T-helper 17 cell (primary cell): ENCODE results near the gene IZUMO4. TPM values are rescaled to one million over a fixed set of nuclear protein-coding genes. Genes with fewer than 3 reads are reported as not detected.
"Not testable (repeated sequence)": the region's sequence is repeated elsewhere in the genome, so short reads cannot be mapped to it uniquely, and the experiment has no call there.

Source experiments
- ATAC-seq: fragments of 150-1000 bp; cut with Tn5 transposase; 2 replicates; pipeline ENCODE4 v1.10.0; 2021; ENCODE audit warnings: mild to moderate bottlenecking, moderate library complexity
- DNase-seq, 3 donors: peaks; one replicate each; pipeline versions ENCODE4 v3.0.0 to v3.0.0-alpha.2; 2020 to 2021
- H3K9me3 ChIP-seq: one replicate; pipeline ENCODE4 v1.7.0; 2013; ENCODE audit warnings: low read length, mild to moderate bottlenecking; ENCODE audit not compliant: control insufficient read depth, poor library complexity, severe bottlenecking
- H3K27ac Mint-ChIP-seq: one replicate; pipeline ENCODE4 v1.8.0; 2022; ENCODE audit warnings: mild to moderate bottlenecking, moderate library complexity, mixed read lengths
- H3K27me3 Mint-ChIP-seq: one replicate; pipeline ENCODE4 v1.8.0; 2022; ENCODE audit warnings: mixed read lengths
- H3K36me3 Mint-ChIP-seq: one replicate; pipeline ENCODE4 v1.8.0; 2022; ENCODE audit warnings: low read depth, mixed read lengths
- H3K4me1 Mint-ChIP-seq: one replicate; pipeline ENCODE4 v1.8.0; 2022; ENCODE audit warnings: mild to moderate bottlenecking, mixed read lengths
- H3K4me3 Mint-ChIP-seq: one replicate; pipeline ENCODE4 v1.8.0; 2022; ENCODE audit warnings: mild to moderate bottlenecking, moderate library complexity, mixed read lengths
- total RNA-seq, 4 donors: library from RNA in 2 of 4; stranded (reverse) in 2 of 4; gene quantifications; one replicate each; pipeline ENCODE4 v1.2.3 and lab custom pipeline; 2022 to 2026

The IZUMO4 gene
- total RNA-seq, 2 donors from 2014 or later: 12.3 to 19.8 TPM

GRCh38 chr19:2080336-2080988 lies 16.3 kb upstream of the IZUMO4 start:
- peaks cover 6% of the 10 kb centered on the region for H3K36me3 Mint-ChIP-seq
- peak overlapping the region; percentile 99 for H3K27ac Mint-ChIP-seq
- peaks cover 40% of the 10 kb centered on the region for H3K4me1 Mint-ChIP-seq
- H3K27me3 Mint-ChIP-seq: no peaks in the 10 kb centered on the region
- H3K9me3 ChIP-seq: no peaks in the 10 kb centered on the region
- DNase-seq (no peak), ATAC-seq (no peak)
- peak overlapping the region; percentile 72 for H3K4me3 Mint-ChIP-seq

GRCh38 chr19:2081873-2082810 lies 14.6 kb upstream of the IZUMO4 start:
- peaks cover 50% of the 10 kb centered on the region for H3K4me1 Mint-ChIP-seq
- no peaks in the 10 kb centered on the region for H3K9me3 ChIP-seq
- peak overlapping the region; percentile 99 for H3K27ac Mint-ChIP-seq
- H3K27me3 Mint-ChIP-seq: no peaks in the 10 kb centered on the region
- DNase-seq: peak in 1 of 3 donors; percentile 41
- ATAC-seq: peak; percentile 38
- H3K4me3 Mint-ChIP-seq: peak overlapping the region; percentile 98
- H3K36me3 Mint-ChIP-seq: peaks cover 6% of the 10 kb centered on the region

DNA sequence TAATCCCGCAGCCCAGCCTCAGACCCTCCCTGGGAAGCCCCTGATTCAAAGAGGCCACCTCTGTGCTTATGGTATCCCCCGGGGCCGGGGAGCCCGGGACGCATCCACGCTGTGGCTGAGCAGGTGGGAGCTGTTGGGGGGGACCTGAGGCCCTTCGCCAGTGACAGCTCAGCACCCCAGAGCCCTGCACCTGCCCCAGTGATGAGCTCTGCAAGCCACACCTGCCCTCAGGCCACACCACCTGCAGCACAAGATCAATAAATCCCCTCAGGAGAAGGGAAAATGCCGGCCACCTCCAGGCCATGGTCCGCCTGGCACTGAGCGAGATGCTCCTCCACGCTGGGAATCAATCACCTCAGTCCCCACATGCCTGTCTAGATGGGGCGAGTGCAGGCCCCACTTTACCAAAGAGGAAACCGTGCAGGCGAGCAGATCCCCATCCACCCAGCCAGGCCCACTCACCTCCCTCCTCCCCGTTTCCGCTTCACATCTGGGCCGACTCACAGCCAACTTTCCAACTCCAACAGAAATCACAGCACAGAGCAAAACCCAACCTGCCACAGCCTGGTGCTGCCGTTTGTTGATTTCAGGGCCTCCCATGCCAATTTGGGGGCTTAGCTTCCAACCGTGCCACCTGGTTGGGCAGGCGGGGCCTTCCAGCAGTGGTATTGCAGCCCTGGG lies 13.4 kb upstream of the IZUMO4 start:
- DNase-seq: peak in 2 of 3 donors; percentile 42 to 58
- peaks cover 6% of the 10 kb centered on the region for H3K36me3 Mint-ChIP-seq
- peak overlapping the region; percentile 99 for H3K27ac Mint-ChIP-seq
- peak overlapping the region; percentile 98 for H3K4me3 Mint-ChIP-seq
- H3K27me3 Mint-ChIP-seq: no peaks in the 10 kb centered on the region
- H3K9me3 ChIP-seq: no peaks in the 10 kb centered on the region
- peaks cover 61% of the 10 kb centered on the region for H3K4me1 Mint-ChIP-seq
- peak; percentile 35 for ATAC-seq

DNA sequence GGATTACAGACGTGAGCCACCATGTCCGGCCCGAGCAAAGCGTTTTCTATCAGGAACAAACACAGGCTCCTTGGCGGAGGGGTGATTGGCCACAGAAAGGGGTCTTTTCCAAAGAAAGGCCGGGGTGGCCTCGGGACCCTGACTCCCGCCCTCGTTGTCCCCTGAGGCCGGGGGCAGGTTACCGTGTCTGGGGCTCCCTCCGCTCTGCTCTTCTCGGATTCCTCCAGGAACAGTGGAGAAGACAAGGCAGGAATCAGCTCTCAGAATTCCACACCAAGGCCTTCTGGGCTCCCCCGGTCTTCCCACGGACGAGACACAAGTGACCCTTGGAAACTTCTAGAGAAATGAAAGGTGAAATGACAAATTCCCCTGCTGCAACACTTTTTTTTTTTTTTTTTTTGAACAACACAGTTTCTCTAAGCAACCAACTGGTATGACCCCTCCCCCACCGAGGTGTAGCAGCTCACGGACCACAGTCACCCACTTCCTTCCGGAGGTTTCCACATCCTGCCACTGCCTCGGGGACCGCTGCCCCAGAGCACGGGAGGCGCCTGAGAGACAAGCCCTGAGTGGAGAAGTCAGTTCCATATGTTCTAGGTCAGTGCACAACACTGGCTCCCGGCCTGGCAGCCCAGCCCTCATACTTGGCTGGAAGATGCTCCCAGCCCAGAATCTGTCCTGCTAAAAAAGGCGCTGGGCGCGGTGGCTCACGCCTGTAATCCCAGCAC lies 11.6 kb upstream of the IZUMO4 start:
- Mint-ChIP-seq H3K27me3 (no peaks in the 10 kb centered on the region), H3K4me1 (peaks cover 68% of the 10 kb centered on the region), H3K4me3 (peak overlapping the region; percentile 98), H3K27ac (peak overlapping the region; percentile 99), H3K36me3 (peaks cover 6% of the 10 kb centered on the region)
- ATAC-seq (peak; percentile 80), DNase-seq (peak; percentile 80 to 88 (median 84))
- no peaks in the 10 kb centered on the region for H3K9me3 ChIP-seq

DNA sequence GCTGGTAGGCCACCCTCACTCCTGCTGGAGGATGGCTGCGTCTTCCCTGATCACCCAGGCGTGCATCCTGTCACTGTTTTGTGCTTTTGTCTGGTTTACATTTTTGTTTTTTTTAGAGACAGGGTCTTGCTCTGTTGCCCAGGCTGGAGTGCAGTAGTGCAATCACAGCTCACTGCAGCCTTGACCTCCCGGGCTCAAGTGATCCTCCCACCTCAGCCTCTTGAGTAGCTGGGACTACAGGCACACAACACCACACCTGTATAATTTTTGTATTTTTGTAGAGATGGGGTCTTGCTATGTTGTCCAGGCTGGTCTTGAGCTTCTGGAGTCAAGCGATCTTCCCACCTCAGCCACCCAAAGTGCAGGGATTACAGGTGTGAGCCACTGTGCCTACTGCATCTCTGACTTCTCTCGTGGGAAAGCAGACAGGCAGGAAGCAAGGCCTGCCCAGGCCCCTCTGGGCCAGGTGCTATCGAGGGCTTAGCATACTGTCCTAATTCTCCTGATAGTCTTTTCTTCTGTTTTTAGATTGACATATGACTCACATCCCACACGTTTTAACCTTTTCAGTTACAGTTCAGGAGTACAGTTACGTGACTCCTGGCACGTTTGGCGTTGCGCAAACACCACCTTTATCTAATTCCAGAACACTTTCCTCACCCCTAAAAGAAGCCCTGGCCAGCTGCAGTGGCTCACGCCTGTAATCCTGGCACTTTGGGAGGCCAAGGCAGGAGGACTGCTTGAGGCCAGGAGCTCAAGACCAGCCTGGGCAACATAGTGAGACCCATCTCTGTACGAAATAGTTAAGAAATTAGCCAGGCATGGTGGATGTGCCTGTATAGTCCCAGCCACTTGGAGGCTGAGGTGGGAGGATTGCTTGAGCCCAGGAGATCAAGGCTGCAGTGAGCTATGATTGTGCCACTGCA lies 9.8 kb upstream of the IZUMO4 start:
- not testable (repeated sequence) for H3K36me3 Mint-ChIP-seq, H3K9me3 ChIP-seq, DNase-seq, ATAC-seq, H3K27me3 Mint-ChIP-seq
- peak overlapping the region; percentile 79 for H3K4me3 Mint-ChIP-seq
- H3K4me1 Mint-ChIP-seq: peaks cover 66% of the 10 kb centered on the region
- peak overlapping the region; percentile 99 for H3K27ac Mint-ChIP-seq

GRCh38 chr19:2087621-2088100 lies 9.1 kb upstream of the IZUMO4 start:
- Mint-ChIP-seq H3K36me3 (peaks cover 6% of the 10 kb centered on the region), H3K4me1 (peaks cover 61% of the 10 kb centered on the region), H3K27me3 (no peaks in the 10 kb centered on the region), H3K4me3 (peak overlapping the region; percentile 79), H3K27ac (peak overlapping the region; percentile 99)
- no peak for DNase-seq
- ATAC-seq: peak; percentile 14
- H3K9me3 ChIP-seq: no peaks in the 10 kb centered on the region

DNA sequence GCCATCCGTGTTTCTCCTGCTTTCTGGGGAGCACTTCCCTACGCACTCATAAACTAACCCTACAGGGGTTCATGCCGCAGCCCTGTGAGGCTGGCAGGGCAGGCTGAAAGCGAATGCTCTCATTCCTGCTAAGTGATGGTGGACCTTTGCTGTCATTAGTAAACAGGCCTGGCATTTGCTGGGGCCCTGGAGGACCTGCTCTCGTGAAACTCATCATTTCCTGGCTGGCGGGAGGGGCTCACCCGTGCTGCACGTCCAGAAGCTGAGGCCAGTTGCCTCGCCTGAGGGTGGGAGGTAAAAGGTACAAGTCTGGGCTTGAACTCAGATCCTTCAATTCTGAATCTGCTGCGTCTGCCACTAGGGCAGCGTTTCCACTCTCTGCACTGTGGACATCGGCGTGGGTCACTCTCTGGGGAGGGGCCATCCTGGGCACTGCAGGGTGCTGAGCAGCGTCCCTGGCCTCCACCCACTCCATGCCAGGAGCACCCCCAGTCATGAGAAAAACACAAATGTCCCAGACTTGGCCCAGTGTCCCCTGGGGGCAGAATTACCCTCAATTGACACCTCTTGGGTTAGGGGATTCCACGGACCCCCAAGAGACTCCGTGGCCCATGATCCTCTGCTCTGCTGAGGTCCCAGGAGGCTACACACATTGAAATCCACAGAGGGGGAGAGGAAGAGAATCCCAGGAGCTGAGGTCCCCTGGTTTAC lies 7.6 kb upstream of the IZUMO4 start:
- ATAC-seq (no peak), DNase-seq (no peak)
- H3K27ac Mint-ChIP-seq: peak overlapping the region; percentile 99
- H3K4me3 Mint-ChIP-seq: peak overlapping the region; percentile 47
- H3K4me1 Mint-ChIP-seq: peaks cover 57% of the 10 kb centered on the region
- no peaks in the 10 kb centered on the region for H3K9me3 ChIP-seq
- H3K27me3 Mint-ChIP-seq: no peaks in the 10 kb centered on the region
- H3K36me3 Mint-ChIP-seq: peaks cover 4% of the 10 kb centered on the region

GRCh38 chr19:2089727-2090053 lies 7.0 kb upstream of the IZUMO4 start:
- DNase-seq (no peak), ATAC-seq (no peak)
- no peaks in the 10 kb centered on the region for H3K27me3 Mint-ChIP-seq
- no peaks in the 10 kb centered on the region for H3K9me3 ChIP-seq
- peaks cover 4% of the 10 kb centered on the region for H3K36me3 Mint-ChIP-seq
- H3K4me1 Mint-ChIP-seq: peaks cover 62% of the 10 kb centered on the region
- H3K27ac Mint-ChIP-seq: peak overlapping the region; percentile 99
- peak overlapping the region; percentile 82 for H3K4me3 Mint-ChIP-seq

- not testable (repeated sequence) for H3K36me3 Mint-ChIP-seq, H3K27ac Mint-ChIP-seq, ATAC-seq, H3K27me3 Mint-ChIP-seq, H3K9me3 ChIP-seq, DNase-seq
- peaks cover 55% of the 10 kb centered on the region for H3K4me1 Mint-ChIP-seq
- H3K4me3 Mint-ChIP-seq: peak overlapping the region; percentile 19
Measured at GRCh38 chr19:2091926-2092525, 4.7 kb upstream of the IZUMO4 start.

DNA sequence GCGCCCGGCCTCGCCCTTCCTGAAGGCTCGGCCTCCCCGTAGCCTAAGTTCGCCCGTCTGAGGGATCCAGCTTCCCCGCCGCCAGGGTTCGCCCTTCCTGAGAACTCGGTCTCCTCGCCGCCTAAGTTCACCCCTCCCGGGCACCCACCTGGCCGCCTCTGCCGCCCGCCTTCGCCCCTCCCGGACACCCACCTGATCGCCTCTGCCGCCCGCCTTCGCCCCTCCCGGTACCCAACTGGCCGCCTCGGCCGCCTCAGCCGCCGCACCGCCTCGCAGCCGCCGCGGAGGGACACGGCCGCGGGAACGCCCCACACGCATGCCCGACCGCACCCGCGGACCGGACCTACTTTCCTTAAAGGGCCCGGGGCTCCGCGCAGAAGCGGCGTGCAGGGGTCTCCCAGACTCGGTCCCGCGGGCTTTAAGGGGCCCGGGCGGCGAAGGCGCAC lies 658 bp upstream of the IZUMO4 start, which contains the start of gene MOB3A:
Gene MOB3A (minus strand): TSS at position 293 of the 446 bp plus-strand sequence. CDS start 17,766 bp downstream, outside the sequence.
- Mint-ChIP-seq H3K4me3 (peak within 1 kb of the TSS; percentile 98), H3K4me1 (peaks cover 21% of the 10 kb centered on the region), H3K27me3 (no peaks in the 10 kb centered on the region), H3K36me3 (no peaks in the 10 kb centered on the region), H3K27ac (peak within 1 kb of the TSS; percentile 96)
- H3K9me3 ChIP-seq: no peaks in the 10 kb centered on the region
- ATAC-seq (peak; percentile 58), DNase-seq (peak in 2 of 3 donors; percentile 81)
